ENCODE data around the gene ACADL.
A peak's percentile ranks its signal among the peaks of the same experiment; 100 is the strongest.
"Not testable (repeated sequence)": the region's sequence is repeated elsewhere in the genome, so short reads cannot be mapped to it uniquely, and the experiment has no call there.

Gene ACADL

DNA sequence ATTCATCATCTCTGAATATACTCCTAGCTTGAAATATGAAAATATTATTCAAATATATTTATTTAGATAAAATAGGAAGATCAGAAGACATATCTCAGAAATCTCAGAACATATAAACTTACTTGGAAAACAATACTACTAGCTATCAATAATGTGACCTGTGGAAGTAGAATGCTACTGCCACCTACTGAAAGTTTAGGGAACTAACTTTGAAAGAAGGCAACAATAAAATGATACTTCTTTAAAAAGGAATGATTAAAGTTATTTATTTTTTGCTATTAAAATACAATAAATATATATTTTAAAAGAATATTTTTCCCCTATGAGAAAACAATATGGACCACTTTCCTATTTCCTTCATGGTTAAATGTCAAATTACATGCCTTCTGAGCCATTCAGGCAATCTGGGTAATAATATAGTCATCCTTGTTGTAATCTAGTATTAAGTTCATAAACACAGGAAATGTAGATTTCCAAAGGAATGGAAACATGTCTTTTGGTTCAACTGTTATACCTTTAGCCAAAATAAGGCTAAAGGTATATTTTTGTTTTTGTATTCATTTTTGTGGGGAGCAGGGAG lies 26.0 kb downstream of the ACADL start:
- DNase-seq: no peak

DNA sequence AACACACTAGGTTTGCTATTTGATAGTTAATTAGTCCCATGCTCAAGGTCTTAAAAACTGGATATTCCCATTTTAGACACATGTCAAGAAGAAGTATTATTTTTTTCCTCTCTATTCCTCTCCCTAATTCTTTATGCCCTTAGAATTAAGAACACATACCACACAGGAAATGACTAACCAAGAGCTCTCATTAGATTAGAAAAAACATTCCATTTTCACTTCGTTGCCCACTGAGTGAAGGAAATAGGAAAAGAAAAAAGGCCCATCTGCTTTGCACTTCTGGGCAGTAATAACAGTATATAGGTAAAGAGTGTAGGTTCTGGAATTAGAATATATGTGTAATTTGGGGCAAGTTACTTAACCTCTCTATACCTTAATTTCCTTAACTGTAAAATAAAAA lies 26.9 kb downstream of the ACADL start:
- no peak for DNase-seq

GRCh38 chr2:210197720-210198119 lies 27.5 kb downstream of the ACADL start:
- DNase-seq: no peak

- DNase-seq: no peak
Observed at GRCh38 chr2:210195101-210195852, 30.0 kb downstream of the ACADL start.

DNA sequence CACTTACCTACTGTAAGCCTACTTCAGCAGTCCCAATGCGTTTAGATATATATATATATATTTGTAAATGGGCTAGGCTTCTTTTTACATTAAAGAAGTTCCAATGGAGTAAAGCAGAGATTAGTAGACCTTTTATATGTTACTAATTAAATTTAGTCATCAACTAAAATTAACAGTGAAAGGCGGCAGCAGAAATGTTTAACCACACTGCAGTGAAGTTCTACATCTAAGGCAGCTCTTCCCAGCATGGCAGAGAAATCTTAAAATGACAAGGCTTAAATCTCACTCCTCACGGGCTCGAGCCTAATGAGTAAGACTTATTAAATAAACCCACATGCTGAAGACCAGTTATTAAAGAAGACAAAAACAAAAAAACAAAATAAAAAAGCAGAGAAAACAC lies 34.9 kb downstream of the ACADL start:
- DNase-seq: no peak

- DNase-seq: no peak
Observed at GRCh38 chr2:210189452-210190138, 35.7 kb downstream of the ACADL start.

DNA sequence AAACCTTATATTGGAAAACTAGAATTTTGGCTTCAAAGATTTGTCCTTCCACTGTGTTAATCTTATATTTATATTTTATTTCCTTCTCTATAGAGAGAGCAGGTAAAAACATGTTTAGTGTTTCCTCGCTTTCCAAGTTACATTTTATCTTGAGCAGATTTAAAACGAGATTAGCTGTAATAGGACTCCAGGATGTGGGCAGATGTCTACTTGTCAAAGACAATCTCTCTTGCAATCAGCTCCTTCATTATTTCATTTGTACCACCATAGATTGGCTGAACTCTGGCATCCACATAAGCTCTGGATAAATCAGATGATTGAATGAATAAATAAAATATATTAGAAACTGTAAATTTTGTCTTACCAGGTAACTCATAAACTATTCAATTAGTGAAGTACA lies 36.5 kb downstream of the ACADL start:
- DNase-seq: no peak

DNA sequence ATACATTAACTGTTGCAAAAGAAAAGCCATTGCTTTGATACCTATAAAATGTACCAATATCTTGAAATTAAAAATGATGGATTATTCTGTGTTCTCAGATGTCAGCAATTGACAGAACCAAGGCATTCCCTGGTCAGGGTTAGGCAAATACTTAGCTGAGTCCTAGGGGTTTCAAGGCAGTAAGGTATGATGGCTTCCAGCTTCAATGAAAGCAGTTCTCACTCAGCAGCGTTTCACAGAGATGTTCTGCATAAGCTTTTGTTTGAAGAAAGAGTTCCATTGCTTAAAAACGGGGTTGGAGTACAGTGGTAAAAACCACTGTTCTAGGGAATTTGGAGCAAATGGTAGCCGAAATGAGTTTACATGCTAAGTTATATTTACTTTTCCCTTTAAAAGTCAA lies 37.1 kb downstream of the ACADL start:
- no peak for DNase-seq

- DNase-seq: not testable (repeated sequence)
Observed at GRCh38 chr2:210183936-210184335, 41.3 kb downstream of the ACADL start.

- not testable (repeated sequence) for DNase-seq
Observed at GRCh38 chr2:210181606-210182088, 43.6 kb downstream of the ACADL start.

DNA sequence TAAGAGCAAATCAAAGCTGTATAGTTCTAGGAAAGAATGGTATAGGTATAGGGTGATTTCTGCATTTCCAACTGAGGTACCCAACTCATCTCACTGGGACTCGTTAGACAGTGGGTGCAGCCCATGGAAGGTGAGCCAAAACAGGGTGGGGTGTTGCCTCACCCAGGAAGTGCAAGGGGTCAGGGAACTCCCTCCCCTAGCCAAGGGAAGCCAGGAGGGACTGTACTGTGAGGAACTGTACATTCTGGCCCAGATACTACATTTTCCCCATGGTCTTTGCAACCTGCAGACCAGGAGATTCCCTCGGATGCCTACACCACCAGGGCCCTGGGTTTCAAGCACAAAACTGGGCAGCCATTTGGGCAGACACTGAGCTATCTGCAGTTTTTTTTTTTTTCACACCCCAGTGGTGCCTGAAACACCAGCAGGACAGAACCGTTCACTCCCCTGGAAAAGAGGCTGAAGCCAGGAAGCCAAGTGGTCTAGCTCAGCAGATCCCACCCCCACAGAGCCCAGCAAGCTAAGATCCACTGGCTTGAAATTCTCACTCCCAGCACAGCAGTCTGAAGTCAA lies 44.1 kb downstream of the ACADL start:
- not testable (repeated sequence) for DNase-seq

DNA sequence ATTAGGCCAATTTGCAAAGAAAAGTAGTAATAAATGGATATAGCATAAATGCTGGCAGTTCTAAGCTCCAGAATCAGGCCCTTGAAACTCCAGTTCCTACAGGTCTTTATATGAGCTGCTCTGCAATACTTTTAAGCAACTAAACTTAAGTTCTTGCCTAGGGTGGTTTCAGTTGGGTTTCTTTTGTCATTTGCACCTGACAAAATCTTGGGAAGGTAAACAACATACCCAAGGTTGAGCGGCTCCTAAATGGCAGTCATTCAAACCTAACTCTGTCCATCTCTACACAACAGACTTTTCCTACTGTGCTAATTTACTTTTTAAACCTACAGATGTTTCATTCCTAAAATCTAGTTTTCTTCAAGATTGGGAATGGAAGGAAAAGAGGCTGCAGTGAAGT lies 44.8 kb downstream of the ACADL start:
- DNase-seq: no peak

GRCh38 chr2:210179351-210179990 lies 45.8 kb downstream of the ACADL start:
- DNase-seq: no peak

- no peak for DNase-seq
Observed at GRCh38 chr2:210177769-210178168, 47.5 kb downstream of the ACADL start.

GRCh38 chr2:210177115-210177514 lies 48.1 kb downstream of the ACADL start:
- not testable (repeated sequence) for DNase-seq

DNA sequence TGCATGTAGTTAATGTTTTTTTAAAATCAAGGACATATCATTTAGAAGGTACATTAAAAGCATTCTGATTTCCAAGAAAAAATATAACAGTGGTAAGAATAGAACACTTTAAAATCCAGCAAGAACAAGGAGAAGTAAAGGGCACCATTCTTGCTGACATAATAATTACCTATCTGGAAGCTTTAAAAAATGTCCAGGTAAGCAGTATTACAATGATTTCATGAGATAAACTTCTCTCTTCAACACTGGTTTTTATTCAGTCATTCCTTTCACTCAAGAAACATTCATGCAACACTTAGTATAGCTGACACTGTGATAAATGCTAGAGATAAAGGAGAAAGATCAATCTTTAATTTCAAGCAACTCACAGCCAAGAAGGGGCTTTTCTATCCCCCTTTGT lies 51.2 kb downstream of the ACADL start:
- no peak for DNase-seq

- no peak for DNase-seq
Observed at GRCh38 chr2:210172219-210172575, 53.0 kb downstream of the ACADL start.

DNA sequence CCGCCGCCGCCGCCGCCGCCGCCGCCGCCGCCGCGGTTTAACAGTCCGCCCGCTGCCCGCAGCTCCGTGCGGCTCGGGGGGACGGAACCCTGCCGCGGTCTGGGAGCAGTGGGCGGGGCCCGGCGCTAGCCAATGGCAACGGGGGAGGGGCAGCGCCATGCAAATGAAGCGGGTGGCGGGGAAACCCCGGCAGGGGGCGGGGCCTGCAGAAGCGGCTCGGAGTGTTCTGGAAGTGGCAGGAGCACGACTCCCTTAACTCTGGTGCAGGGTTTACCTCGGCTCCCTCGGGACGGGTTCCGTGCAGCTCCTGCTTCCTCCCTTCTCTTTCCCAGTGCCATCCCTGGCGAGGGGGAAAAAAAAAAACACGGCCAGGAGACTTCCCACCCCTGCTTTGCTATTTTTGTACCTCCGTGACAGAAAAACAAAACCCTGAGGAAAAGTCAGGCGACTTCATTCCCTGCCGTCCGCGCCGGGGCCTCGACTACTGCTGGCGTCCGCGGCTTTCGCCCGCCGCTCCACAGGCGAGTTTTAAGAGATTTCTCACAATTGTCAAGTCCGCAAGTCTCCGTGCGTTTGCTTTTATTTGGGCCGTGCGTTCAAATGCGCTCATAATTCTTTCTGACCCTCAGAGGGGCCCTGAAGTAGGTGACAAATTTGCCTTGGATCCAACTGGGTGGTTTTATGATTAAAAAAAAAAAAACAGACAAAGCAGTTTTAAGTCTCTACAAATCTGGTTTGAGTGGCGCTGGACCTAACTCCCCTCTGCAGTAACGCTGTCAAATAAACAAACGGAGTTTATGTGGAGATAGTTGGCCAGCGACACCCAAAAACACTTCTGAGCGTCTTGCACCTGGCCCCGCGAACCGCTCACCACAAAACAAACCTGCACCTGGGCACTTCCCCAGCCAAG lies 53.7 kb downstream of the ACADL start, which contains the start of gene KANSL1L:
TSS of gene KANSL1L (minus strand) at position 101 of the 910 bp plus-strand sequence. CDS start 16,827 bp downstream, outside the sequence.
- peak; percentile 94 for DNase-seq

- DNase-seq: peak; percentile 97
Observed at GRCh38 chr2:210170446-210171303, 54.6 kb downstream of the ACADL start.

GRCh38 chr2:210170196-210170445 lies 55.1 kb downstream of the ACADL start:
- no peak for DNase-seq

- DNase-seq: no peak
Observed at GRCh38 chr2:210169516-210170195, 55.6 kb downstream of the ACADL start.

All from stimulated activated CD4-positive, alpha-beta T cell treated with anti-CD3 and anti-CD28 coated beads, Interleukin-1b, Interleukin-23, amount 100 ng/mL, for 48 hours (primary cell).